HG03280 (cell line): ENCODE data around the gene UBE4B.

Source experiments
- ATAC-seq: cut with Tn5 transposase; IDR thresholded peaks from one replicate; pipeline ENCODE4 v1.9.1; 2021; ENCODE audit warnings: mild to moderate bottlenecking, moderate library complexity; ENCODE audit not compliant: unreplicated experiment

Gene UBE4B

GRCh38 chr1:10108948-10109708 is 76.4 kb downstream of the UBE4B start:
- no peak for ATAC-seq

GRCh38 chr1:10113501-10113900 is 80.7 kb downstream of the UBE4B start:
- no peak for ATAC-seq

GRCh38 chr1:10114746-10115145 is 82.0 kb downstream of the UBE4B start:
- ATAC-seq = no peak

- no peak for ATAC-seq
These were observed 84.4 kb downstream of the UBE4B start for GRCh38 chr1:10117132-10117531.

- ATAC-seq = no peak
These were observed 85.1 kb downstream of the UBE4B start for GRCh38 chr1:10117865-10118264.

- ATAC-seq = no peak
These were observed 88.9 kb downstream of the UBE4B start for GRCh38 chr1:10121688-10122087.

GRCh38 chr1:10122926-10123325 is 90.2 kb downstream of the UBE4B start:
- ATAC-seq = no peak

GRCh38 chr1:10128101-10128765 is 95.5 kb downstream of the UBE4B start:
- ATAC-seq = no peak

GRCh38 chr1:10132316-10132715 is 99.6 kb downstream of the UBE4B start:
- no peak for ATAC-seq

GRCh38 chr1:10132852-10133251 is 100.1 kb downstream of the UBE4B start:
- no peak for ATAC-seq

- ATAC-seq = no peak
These were observed 108.2 kb downstream of the UBE4B start for GRCh38 chr1:10140981-10141380.

- ATAC-seq = no peak
These were observed 111.3 kb downstream of the UBE4B start for GRCh38 chr1:10143961-10144485.

- ATAC-seq = no peak
These were observed 113.6 kb downstream of the UBE4B start for GRCh38 chr1:10146391-10146790.

GRCh38 chr1:10149231-10149630 is 116.5 kb downstream of the UBE4B start:
- no peak for ATAC-seq

- ATAC-seq = no peak
These were observed 120.0 kb downstream of the UBE4B start for GRCh38 chr1:10152709-10153284.

GRCh38 chr1:10155087-10155712 is 122.4 kb downstream of the UBE4B start:
- ATAC-seq = no peak

GRCh38 chr1:10160173-10160572 is 127.4 kb downstream of the UBE4B start:
- no peak for ATAC-seq

GRCh38 chr1:10160907-10161490 is 128.2 kb downstream of the UBE4B start:
- no peak for ATAC-seq

GRCh38 chr1:10161541-10162290 is 129.0 kb downstream of the UBE4B start:
- ATAC-seq = no peak

- ATAC-seq = no peak
These were observed 136.3 kb downstream of the UBE4B start for GRCh38 chr1:10168912-10169514.
